Effector memory CD4-positive, alpha-beta T cell (primary cell): ENCODE data around the gene NUMBL.
"Not testable (repeated sequence)": the region's sequence is repeated elsewhere in the genome, so short reads cannot be mapped to it uniquely, and the experiment has no call there.

Experiments used
- DNase-seq, 3 donors: peaks; one replicate each; pipeline ENCODE4 v3.0.0-alpha.2; 2020
- H3K27ac ChIP-seq: 2 replicates; pipeline ENCODE4 v1.7.0; 2013; ENCODE audit warnings: mild to moderate bottlenecking, low read length, moderate library complexity; ENCODE audit not compliant: insufficient read depth, poor library complexity, severe bottlenecking
- H3K27me3 ChIP-seq: replicated peaks from 2 replicates; pipeline ENCODE4 v1.7.0; 2013; ENCODE audit warnings: mild to moderate bottlenecking, low read length; ENCODE audit not compliant: insufficient read depth, control insufficient read depth, poor library complexity, severe bottlenecking
- H3K36me3 ChIP-seq: 2 replicates; pipeline ENCODE4 v1.7.0; 2013; ENCODE audit warnings: mild to moderate bottlenecking, low read length, moderate library complexity; ENCODE audit not compliant: control insufficient read depth, insufficient read depth
- H3K4me1 ChIP-seq: 2 replicates; pipeline ENCODE4 v1.7.0; 2013; ENCODE audit warnings: low read length, mild to moderate bottlenecking; ENCODE audit not compliant: control insufficient read depth, insufficient read depth, poor library complexity, severe bottlenecking
- H3K4me3 ChIP-seq: 2 replicates; pipeline ENCODE4 v1.7.0; 2013; ENCODE audit warnings: low read length, low read depth, mild to moderate bottlenecking; ENCODE audit not compliant: insufficient read depth, poor library complexity, severe bottlenecking
- H3K9me3 ChIP-seq: 2 replicates; pipeline ENCODE4 v1.7.0; 2013; ENCODE audit warnings: mild to moderate bottlenecking, low read length, moderate library complexity; ENCODE audit not compliant: control insufficient read depth

The NUMBL gene

DNA sequence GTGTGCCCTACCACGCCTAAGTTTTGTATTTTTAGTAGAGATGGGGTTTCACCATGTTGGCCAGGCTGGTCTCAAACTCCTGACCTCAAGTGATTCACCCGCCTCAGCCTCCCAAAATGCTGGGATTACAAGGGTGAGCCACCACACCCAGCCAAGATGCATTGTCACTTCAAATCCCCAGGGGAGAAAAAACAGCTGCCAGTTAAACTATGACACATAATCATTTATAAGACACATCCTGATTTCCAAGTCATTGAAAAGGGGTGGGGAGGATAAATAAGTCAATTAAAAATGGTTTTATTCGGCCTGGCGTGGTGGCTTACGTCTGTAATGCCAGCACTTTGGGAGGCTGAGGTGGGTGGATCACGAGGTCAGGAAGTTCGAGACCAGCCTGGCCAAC lies 34.8 kb downstream of the NUMBL start:
- H3K4me1 ChIP-seq, H3K9me3 ChIP-seq, H3K36me3 ChIP-seq, H3K27me3 ChIP-seq, H3K27ac ChIP-seq, DNase-seq, H3K4me3 ChIP-seq: not testable (repeated sequence)

GRCh38 chr19:40652303-40652702 lies 38.1 kb downstream of the NUMBL start:
- not testable (repeated sequence) for H3K9me3 ChIP-seq

GRCh38 chr19:40650749-40651305 lies 39.6 kb downstream of the NUMBL start:
- Histone ChIP-seq H3K36me3 (no peaks in the 10 kb centered on the region), H3K27me3 (no peaks in the 10 kb centered on the region), H3K4me3 (no peak overlapping the region), H3K9me3 (no peaks in the 10 kb centered on the region), H3K27ac (no peak overlapping the region), H3K4me1 (no peaks in the 10 kb centered on the region)
- DNase-seq: no peak

More at GRCh38 chr19:40652303-40652702, 38.1 kb downstream of the NUMBL start:
- not testable (repeated sequence) for DNase-seq, H3K36me3 ChIP-seq, H3K4me1 ChIP-seq, H3K27ac ChIP-seq, H3K27me3 ChIP-seq, H3K4me3 ChIP-seq

DNA sequence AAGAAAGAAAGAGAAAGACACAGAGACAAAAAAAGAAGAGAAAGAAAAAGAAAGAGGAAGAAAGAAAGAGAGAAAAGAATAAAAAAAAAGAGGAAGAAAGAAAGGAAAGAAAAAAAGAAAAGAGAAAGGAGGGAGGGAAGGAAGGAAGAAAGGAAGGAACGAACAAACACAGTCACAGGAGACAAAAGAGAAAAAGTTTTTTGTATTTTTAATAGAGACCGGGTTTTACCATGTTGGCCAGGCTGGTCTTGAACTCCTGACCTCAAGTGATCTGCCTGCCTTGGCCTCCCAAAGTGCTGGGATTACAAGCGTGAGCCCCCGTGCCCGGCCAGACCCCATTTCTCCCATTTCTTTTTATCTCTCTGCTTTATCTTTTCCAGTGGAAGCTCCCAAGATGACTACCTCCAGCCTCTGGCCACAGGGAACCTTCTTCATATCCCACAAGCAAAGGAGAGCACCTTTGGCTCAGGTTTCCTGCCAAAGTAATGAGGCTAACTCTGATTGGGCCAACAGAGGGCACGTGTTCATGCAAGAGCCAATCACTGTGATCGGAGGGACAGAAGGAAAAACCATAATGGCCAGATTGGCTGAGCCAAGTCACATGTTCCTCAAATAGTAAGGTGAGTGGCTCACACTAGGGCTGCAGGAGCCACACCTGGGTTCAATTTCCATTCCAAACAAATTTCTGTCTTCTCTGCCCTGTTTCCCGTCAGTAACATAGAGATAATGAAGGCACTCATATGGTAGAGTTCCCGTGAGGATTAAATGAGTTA lies 40.4 kb downstream of the NUMBL start:
- not testable (repeated sequence) for H3K27me3 ChIP-seq, H3K4me3 ChIP-seq, H3K36me3 ChIP-seq, H3K9me3 ChIP-seq, H3K4me1 ChIP-seq, DNase-seq, H3K27ac ChIP-seq

GRCh38 chr19:40646743-40647254 lies 43.7 kb downstream of the NUMBL start:
- Histone ChIP-seq H3K4me1 (no peaks in the 10 kb centered on the region), H3K36me3 (no peaks in the 10 kb centered on the region), H3K4me3 (no peak overlapping the region), H3K27me3 (no peaks in the 10 kb centered on the region), H3K9me3 (no peaks in the 10 kb centered on the region), H3K27ac (no peak overlapping the region)
- DNase-seq: no peak

DNA sequence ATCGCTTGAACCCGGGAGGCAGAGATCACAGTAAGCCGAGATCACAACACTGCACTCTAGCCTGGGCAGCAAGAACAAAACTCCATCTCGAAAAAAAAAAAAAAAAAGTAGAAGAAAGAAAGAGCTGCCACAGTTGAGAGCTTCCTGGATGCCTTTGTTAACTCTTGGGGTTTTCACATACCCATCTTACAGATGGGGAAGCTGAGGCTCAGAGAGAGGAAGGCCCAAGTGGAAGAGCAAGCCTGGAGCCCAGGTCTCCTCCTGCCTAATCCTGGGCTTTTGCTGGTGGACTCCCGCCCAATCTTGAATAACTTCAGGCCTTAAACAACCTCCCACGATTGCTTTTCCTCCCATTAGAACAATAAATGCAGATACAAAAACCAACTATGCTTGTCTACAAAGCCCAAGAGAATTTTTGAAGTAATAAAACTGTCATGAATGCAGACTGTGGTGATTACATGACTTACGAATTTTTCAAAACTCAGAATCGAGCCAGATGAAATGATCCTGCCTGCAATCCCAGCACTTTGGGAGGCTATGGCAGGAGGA lies 47.6 kb downstream of the NUMBL start:
- no peak for DNase-seq
- H3K36me3 ChIP-seq: no peaks in the 10 kb centered on the region
- H3K27me3 ChIP-seq: no peaks in the 10 kb centered on the region
- H3K4me3 ChIP-seq: no peak overlapping the region
- H3K4me1 ChIP-seq: no peaks in the 10 kb centered on the region
- H3K9me3 ChIP-seq: no peaks in the 10 kb centered on the region
- H3K27ac ChIP-seq: no peak overlapping the region

DNA sequence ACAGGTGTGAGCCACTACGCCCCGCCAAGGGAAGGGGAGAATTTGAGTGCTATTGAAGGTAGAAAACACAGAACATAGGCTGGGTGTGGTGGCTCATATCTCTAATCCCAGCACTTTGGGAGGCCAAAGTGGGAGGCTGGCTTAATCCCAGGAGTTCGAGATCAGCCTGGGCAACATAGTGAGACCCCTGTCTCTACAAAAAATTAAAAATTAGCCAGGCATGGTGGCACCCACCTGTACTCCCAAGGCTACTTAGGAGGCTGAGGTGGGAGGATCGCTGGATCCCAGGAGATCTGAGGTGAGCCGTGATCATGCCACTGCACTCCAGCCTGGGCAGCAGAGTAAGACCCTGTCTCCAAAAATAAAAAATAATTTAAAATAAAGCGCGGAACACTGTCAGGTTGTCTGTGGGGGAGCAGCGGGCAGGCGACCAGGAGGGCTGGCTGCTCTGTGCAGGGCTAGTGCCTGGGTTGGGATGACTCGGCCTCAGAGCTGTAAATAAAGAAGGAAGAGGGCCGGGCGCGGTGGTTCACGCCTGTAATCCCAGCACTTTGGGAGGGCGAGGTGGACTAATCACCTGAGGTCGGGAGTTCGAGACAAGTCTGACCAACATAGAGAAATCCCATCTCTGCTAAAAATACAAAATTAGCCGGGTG lies 48.3 kb downstream of the NUMBL start:
- DNase-seq: no peak
- Histone ChIP-seq H3K4me1 (no peaks in the 10 kb centered on the region), H3K36me3 (no peaks in the 10 kb centered on the region), H3K27ac (no peak overlapping the region), H3K4me3 (no peak overlapping the region), H3K27me3 (no peaks in the 10 kb centered on the region), H3K9me3 (no peaks in the 10 kb centered on the region)

DNA sequence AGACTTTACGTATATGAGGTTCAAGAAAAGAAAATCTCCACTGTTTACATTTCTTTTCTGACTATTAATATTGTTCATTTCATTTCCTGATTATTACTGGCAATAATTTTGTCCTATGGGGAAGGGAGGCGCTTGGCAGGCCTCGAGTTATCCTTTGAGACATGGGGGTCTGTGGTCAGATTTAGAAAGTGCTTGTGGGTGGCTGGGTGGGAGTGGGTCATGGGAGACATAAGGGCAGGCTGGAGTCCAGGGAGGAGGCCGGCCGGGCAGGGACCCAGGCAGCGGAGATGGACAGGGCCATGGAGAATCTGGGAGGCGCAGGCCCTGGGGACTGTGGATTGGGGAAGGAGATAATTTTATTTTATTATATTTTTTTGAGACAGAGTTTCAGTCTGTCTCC lies 49.2 kb downstream of the NUMBL start:
- Histone ChIP-seq H3K36me3 (no peaks in the 10 kb centered on the region), H3K27me3 (no peaks in the 10 kb centered on the region), H3K9me3 (no peaks in the 10 kb centered on the region), H3K4me3 (no peak overlapping the region), H3K27ac (no peak overlapping the region), H3K4me1 (no peaks in the 10 kb centered on the region)
- no peak for DNase-seq

DNA sequence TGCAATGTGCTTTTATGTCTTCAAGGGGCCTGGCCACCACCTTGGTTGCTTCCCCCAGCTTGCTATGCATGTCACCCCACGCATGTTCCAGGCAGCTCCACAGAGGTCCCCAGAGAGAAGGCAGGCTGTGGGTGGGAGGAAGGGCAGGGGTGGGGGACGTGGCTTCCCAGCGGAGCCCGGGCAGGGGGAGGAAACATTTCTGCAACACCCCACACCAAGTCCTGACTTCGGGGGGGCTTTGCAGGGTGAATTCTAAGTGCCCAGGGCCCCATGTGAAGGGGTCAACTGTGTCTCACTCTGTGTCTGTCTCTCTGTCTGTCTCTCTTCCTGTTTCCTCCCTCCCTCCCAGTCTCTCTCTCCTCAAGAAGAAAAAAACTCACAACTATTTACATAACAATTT lies 49.7 kb downstream of the NUMBL start:
- Histone ChIP-seq H3K4me1 (no peaks in the 10 kb centered on the region), H3K4me3 (no peak overlapping the region), H3K36me3 (no peaks in the 10 kb centered on the region), H3K27me3 (no peaks in the 10 kb centered on the region), H3K9me3 (no peaks in the 10 kb centered on the region), H3K27ac (no peak overlapping the region)
- DNase-seq: no peak

- Histone ChIP-seq H3K4me1 (peaks cover 2% of the 10 kb centered on the region), H3K36me3 (no peaks in the 10 kb centered on the region), H3K4me3 (no peak overlapping the region), H3K27me3 (no peaks in the 10 kb centered on the region), H3K9me3 (no peaks in the 10 kb centered on the region), H3K27ac (no peak overlapping the region)
- DNase-seq: no peak
Measured at GRCh38 chr19:40639638-40639982, 50.8 kb downstream of the NUMBL start.
